HG03139 (cell line): ENCODE data around the gene BIRC6.
"Not testable (repeated sequence)": the region's sequence is repeated elsewhere in the genome, so short reads cannot be mapped to it uniquely, and the experiment has no call there.

Experiments
- ATAC-seq: cut with Tn5 transposase; IDR thresholded peaks from one replicate; pipeline ENCODE4 v1.9.1; 2021; ENCODE audit not compliant: unreplicated experiment

Gene BIRC6

GRCh38 chr2:32442020-32442467 is 85.2 kb downstream of the BIRC6 start:
- no peak for ATAC-seq

GRCh38 chr2:32446369-32446768 is 89.5 kb downstream of the BIRC6 start:
- no peak for ATAC-seq

GRCh38 chr2:32450851-32451250 is 94.0 kb downstream of the BIRC6 start:
- ATAC-seq: no peak

GRCh38 chr2:32452338-32453064 is 95.7 kb downstream of the BIRC6 start:
- ATAC-seq: no peak

- ATAC-seq: no peak
Measured at GRCh38 chr2:32453242-32454062, 96.6 kb downstream of the BIRC6 start.

GRCh38 chr2:32455816-32456215 is 99.0 kb downstream of the BIRC6 start:
- no peak for ATAC-seq

- ATAC-seq: no peak
Measured at GRCh38 chr2:32456808-32457207, 100.0 kb downstream of the BIRC6 start.

- no peak for ATAC-seq
Measured at GRCh38 chr2:32457814-32458213, 101.0 kb downstream of the BIRC6 start.

GRCh38 chr2:32460861-32461260 is 104.0 kb downstream of the BIRC6 start:
- not testable (repeated sequence) for ATAC-seq

- ATAC-seq: no peak
Measured at GRCh38 chr2:32463110-32463509, 106.3 kb downstream of the BIRC6 start.

GRCh38 chr2:32464431-32464830 is 107.6 kb downstream of the BIRC6 start:
- ATAC-seq: no peak

GRCh38 chr2:32472605-32473004 is 115.8 kb downstream of the BIRC6 start:
- no peak for ATAC-seq

- ATAC-seq: no peak
Measured at GRCh38 chr2:32474381-32474780, 117.6 kb downstream of the BIRC6 start.

- ATAC-seq: no peak
Measured at GRCh38 chr2:32478889-32479620, 122.2 kb downstream of the BIRC6 start.

- no peak for ATAC-seq
Measured at GRCh38 chr2:32479993-32480392, 123.2 kb downstream of the BIRC6 start.

GRCh38 chr2:32482471-32482870 is 125.6 kb downstream of the BIRC6 start:
- ATAC-seq: no peak

GRCh38 chr2:32484937-32485336 is 128.1 kb downstream of the BIRC6 start:
- no peak for ATAC-seq

GRCh38 chr2:32485399-32485798 is 128.6 kb downstream of the BIRC6 start:
- no peak for ATAC-seq

- no peak for ATAC-seq
Measured at GRCh38 chr2:32489061-32489460, 132.2 kb downstream of the BIRC6 start.

- no peak for ATAC-seq
Measured at GRCh38 chr2:32491346-32491745, 134.5 kb downstream of the BIRC6 start.

GRCh38 chr2:32495139-32495538 is 138.3 kb downstream of the BIRC6 start:
- ATAC-seq: no peak

GRCh38 chr2:32496662-32497061 is 139.8 kb downstream of the BIRC6 start:
- no peak for ATAC-seq
